ENCODE measurements around the gene XKR8. TPM values are rescaled to one million over a fixed set of nuclear protein-coding genes. Genes with fewer than 3 reads are reported as not detected.

XKR8 gene, protein sequence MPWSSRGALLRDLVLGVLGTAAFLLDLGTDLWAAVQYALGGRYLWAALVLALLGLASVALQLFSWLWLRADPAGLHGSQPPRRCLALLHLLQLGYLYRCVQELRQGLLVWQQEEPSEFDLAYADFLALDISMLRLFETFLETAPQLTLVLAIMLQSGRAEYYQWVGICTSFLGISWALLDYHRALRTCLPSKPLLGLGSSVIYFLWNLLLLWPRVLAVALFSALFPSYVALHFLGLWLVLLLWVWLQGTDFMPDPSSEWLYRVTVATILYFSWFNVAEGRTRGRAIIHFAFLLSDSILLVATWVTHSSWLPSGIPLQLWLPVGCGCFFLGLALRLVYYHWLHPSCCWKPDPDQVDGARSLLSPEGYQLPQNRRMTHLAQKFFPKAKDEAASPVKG
- total RNA-seq: 10 to 100 TPM in 2 of 6 donors, 1 to 10 TPM in 4; 3.1 to 13.5 (median 8.6) TPM

- peak; percentile 26 to 51 for TF ChIP-seq POLR2AphosphoS5 (IDR thresholded peaks at IDR 0.05)
- peak; percentile 21 to 85 (median 73) for TF ChIP-seq CTCF (IDR thresholded peaks at IDR 0.05)
- TF ChIP-seq POLR2A (IDR thresholded peaks at IDR 0.05): peak in 3 of 4 donors; percentile 42 to 86 (median 76)
- TF ChIP-seq EP300 (IDR thresholded peaks at IDR 0.05): no peak
- H3K4me3 ChIP-seq: peak within 1 kb of the TSS; percentile 79 to 87 (median 81)
- peak; percentile 90 to 97 for DNase-seq
- H3K4me1 ChIP-seq: peaks cover 18 to 33% (median 24%) of the 10 kb centered on the region in 4 donors
- peak within 1 kb of the TSS; percentile 87 to 95 (median 94) for H3K27ac ChIP-seq
- no peaks in the 10 kb centered on the region for H3K27me3 ChIP-seq
- no peaks in the 10 kb centered on the region for H3K9me3 ChIP-seq
- H3K36me3 ChIP-seq: peaks cover 2 to 17% (median 10%) of the 10 kb centered on the region in 4 donors
- 6 to 12% methylated on average over 13 to 17 of the region's 68 CpGs for WGBS, 2 donors
- ATAC-seq (ENCODE audit: low FRiP score in 2 of 2): peak; percentile 95 to 97
Observed at GRCh38 chr1:27959792-27960603, at the start of gene XKR8. TSS of gene XKR8 (plus strand) at chr1:27959973. CDS start at chr1:27960070, 97 bp downstream.

GRCh38 chr1:27912429-27912828 lies 47.3 kb upstream of the XKR8 start:
- Histone ChIP-seq H3K27ac (no peak overlapping the region), H3K9me3 (peaks cover 0 to 7% (median 3%) of the 10 kb centered on the region in 4 donors), H3K4me3 (no peak overlapping the region), H3K27me3 (no peaks in the 10 kb centered on the region), H3K36me3 (peaks cover 0 to 54% (median 20%) of the 10 kb centered on the region in 4 donors), H3K4me1 (peaks cover 8 to 15% (median 9%) of the 10 kb centered on the region in 4 donors)
- ATAC-seq (ENCODE audit: low FRiP score in 2 of 2): no peak
- DNase-seq: no peak
- WGBS, 2 donors: 87 to 100% methylated on average over 1 of the region's 1 CpG
- TF ChIP-seq POLR2A (IDR thresholded peaks at IDR 0.05): no peak
- TF ChIP-seq EP300 (IDR thresholded peaks at IDR 0.05): no peak
- TF ChIP-seq POLR2AphosphoS5 (IDR thresholded peaks at IDR 0.05): no peak
- no peak for TF ChIP-seq CTCF (IDR thresholded peaks at IDR 0.05)

DNA sequence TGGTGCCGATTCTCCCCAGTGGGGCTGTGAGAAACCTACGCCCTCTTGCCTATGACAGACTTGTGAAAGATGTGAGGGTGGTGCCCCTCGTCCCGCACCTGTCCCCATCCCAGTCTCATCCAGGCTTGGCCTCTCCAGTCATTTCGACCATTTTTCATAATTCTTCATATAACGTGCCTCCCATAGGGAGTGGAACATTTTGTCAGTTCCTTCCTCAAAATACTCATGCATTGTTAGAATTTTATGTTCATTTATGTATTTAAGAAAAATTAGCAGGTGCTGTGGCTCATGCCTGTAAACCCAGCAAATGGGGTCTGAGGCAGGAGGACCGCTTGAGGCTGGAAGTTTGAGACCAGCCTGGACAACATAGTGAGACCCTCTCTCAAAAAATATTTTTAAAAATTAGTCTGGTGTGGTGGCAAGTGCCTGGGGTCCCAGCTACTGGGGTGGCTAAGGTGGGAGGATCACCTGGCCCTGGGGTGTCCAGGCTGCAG lies 44.6 kb upstream of the XKR8 start:
- Histone ChIP-seq H3K36me3 (peaks cover 0 to 28% (median 3%) of the 10 kb centered on the region in 4 donors), H3K4me1 (peaks cover 8 to 15% (median 9%) of the 10 kb centered on the region in 4 donors), H3K27ac (peak overlapping the region; percentile 76 to 94 (median 88)), H3K9me3 (peaks cover 0 to 7% (median 3%) of the 10 kb centered on the region in 4 donors), H3K27me3 (no peaks in the 10 kb centered on the region), H3K4me3 (peak overlapping the region in 3 of 4 donors; percentile 72 to 91 (median 82))
- TF ChIP-seq POLR2A (IDR thresholded peaks at IDR 0.05) (no peak), POLR2AphosphoS5 (IDR thresholded peaks at IDR 0.05) (no peak), EP300 (IDR thresholded peaks at IDR 0.05) (no peak), CTCF (IDR thresholded peaks at IDR 0.05) (no peak)
- no peak for DNase-seq
- 63 to 64% methylated on average over 7 of the region's 7 CpGs for WGBS, 2 donors
- ATAC-seq (ENCODE audit: low FRiP score in 2 of 2): no peak

DNA sequence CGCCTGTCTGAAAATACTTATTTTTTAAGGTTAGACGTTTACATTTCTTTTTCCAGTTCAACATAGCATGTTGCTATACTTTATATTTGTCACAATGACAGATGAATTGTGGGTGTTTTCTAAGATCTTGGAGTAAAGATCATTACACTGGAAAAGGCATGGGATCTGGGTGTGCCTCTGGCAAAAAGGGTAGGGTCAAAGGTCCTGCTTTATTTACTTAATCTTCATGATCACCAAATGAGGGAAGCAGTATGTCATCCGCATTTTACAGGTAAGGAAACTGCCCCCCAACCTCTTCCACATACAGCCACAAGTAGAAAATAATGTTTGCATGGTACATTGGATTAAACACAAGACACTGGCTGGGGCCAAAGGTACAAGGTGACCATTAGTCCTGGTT lies 37.5 kb upstream of the XKR8 start:
- DNase-seq: no peak
- no peak for ATAC-seq (ENCODE audit: low FRiP score in 2 of 2)
- Histone ChIP-seq H3K9me3 (no peaks in the 10 kb centered on the region), H3K27me3 (no peaks in the 10 kb centered on the region), H3K27ac (no peak overlapping the region), H3K36me3 (no peaks in the 10 kb centered on the region), H3K4me1 (no peaks in the 10 kb centered on the region), H3K4me3 (no peak overlapping the region)
- WGBS, 2 donors: 79 to 82% methylated on average over 3 of the region's 3 CpGs
- TF ChIP-seq POLR2AphosphoS5 (IDR thresholded peaks at IDR 0.05) (no peak), POLR2A (IDR thresholded peaks at IDR 0.05) (no peak), EP300 (IDR thresholded peaks at IDR 0.05) (no peak)
